GM23338 (cell line): ENCODE results near the gene TNPO1.

Experiments used
- STAT1 ChIP-seq: IDR thresholded peaks from one replicate; pipeline ENCODE4 v1.6.1; 2016; ENCODE audit warnings: antibody characterized with exemption; ENCODE audit not compliant: unreplicated experiment
- TF ChIP-seq, protein P1 (sequence below), 2 experiments: fragments of 200-600 bp in 1 of 2; sonication (generic) in 1 of 2; conservative IDR thresholded peaks; 2 replicates each; pipeline versions ENCODE4 v1.5.1 to v1.6.1; 2016 to 2017; ENCODE audit warnings: antibody characterized with exemption in 2 of 2, low read depth in 2 of 2, mild to moderate bottlenecking in 2 of 2, moderate library complexity in 1 of 2

DNA sequence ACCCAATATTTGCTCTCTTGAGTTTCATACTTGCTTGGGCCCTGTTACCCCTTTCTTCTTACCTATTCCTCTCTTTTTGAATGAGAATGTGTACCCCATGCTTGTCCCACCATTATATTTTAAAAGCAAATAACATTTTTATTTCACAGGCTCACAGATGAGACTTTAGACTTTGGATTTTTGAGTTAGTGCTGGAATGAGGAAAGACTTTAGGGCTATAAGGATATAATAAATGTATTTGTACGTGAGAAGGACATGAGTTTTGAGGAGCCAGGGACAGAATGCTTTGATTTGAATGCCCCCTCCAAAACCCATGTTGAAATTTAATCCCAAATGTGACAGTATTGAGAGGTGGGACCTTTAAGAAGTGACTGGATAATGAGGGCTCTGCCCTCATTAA lies 33.1 kb upstream of the TNPO1 start:
- TF ChIP-seq, protein P1, sequence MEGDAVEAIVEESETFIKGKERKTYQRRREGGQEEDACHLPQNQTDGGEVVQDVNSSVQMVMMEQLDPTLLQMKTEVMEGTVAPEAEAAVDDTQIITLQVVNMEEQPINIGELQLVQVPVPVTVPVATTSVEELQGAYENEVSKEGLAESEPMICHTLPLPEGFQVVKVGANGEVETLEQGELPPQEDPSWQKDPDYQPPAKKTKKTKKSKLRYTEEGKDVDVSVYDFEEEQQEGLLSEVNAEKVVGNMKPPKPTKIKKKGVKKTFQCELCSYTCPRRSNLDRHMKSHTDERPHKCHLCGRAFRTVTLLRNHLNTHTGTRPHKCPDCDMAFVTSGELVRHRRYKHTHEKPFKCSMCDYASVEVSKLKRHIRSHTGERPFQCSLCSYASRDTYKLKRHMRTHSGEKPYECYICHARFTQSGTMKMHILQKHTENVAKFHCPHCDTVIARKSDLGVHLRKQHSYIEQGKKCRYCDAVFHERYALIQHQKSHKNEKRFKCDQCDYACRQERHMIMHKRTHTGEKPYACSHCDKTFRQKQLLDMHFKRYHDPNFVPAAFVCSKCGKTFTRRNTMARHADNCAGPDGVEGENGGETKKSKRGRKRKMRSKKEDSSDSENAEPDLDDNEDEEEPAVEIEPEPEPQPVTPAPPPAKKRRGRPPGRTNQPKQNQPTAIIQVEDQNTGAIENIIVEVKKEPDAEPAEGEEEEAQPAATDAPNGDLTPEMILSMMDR (conservative IDR thresholded peaks at IDR 0.05; ENCODE audit: low read depth in 2 of 2): no peak
- TF ChIP-seq STAT1: no peak
